ENCODE results near the gene ZFAND2A. TPM values are rescaled to one million over a fixed set of nuclear protein-coding genes. Genes with fewer than 3 reads are reported as not detected.
"Not testable (repeated sequence)": the region's sequence is repeated elsewhere in the genome, so short reads cannot be mapped to it uniquely, and the experiment has no call there.

ZFAND2A gene
- total RNA-seq, 2 donors from 2014 or later = 62.2 to 71.3 TPM

DNA sequence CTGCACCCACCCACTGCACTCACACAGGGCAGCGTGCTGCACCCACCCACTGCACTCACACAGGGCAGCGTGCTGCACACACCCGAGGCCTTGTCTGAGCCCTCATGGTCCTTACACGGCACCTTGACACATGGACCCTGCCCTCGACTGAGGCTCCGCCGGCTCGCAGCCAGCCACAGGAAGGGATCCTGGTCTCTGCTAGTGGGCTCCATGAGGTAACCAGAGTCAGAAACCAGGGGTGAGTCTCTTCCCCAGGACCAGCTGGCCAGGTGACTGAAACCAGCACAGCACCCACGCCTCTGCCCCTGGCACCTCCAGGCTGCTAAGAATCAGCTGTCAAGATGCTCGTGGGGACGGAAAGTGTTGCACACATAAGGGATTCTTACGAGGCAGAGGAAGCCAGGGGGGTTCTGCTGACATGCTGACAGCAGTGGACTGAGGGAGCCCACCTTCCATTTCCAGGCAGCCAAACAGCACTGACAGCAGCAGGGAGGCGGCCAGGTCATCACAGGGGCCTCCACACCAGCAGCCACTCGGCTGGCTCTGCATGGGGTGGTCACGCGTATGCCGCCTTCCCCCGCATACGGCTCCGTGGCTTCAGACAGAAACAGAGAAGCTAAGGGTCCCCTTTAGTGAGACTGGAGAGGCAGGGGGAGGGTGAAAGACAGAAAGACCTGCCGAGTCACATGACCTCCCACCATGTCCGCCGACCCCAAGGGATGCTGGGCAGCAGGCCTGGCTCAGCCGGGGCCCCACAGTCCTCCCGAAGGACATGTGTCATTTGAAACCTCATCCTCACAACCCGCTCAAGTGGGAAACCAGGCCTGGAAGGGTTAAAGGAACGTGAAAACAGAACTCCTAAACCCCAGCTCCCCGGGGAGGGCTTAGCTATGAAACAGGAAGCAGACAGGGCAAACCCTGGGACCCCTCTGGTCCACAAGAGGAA, 37.8 kb downstream of the ZFAND2A start:
- no peak overlapping the region for H3K27ac Mint-ChIP-seq
- peaks cover 0 to 3% of the 10 kb centered on the region in 2 donors for H3K9me3 Mint-ChIP-seq
- no peak overlapping the region for H3K4me3 Mint-ChIP-seq
- no peaks in the 10 kb centered on the region for H3K27me3 Mint-ChIP-seq (ENCODE audit: low read depth)
- H3K4me1 Mint-ChIP-seq (ENCODE audit: low read depth) = peaks cover 9% of the 10 kb centered on the region
- DNase-seq (no peak), ATAC-seq (replicated peaks in 1 of 2) (no peak)
- peaks cover 7 to 10% of the 10 kb centered on the region in 2 donors for H3K36me3 Mint-ChIP-seq (ENCODE audit: insufficient read depth in 2 of 2)

DNA sequence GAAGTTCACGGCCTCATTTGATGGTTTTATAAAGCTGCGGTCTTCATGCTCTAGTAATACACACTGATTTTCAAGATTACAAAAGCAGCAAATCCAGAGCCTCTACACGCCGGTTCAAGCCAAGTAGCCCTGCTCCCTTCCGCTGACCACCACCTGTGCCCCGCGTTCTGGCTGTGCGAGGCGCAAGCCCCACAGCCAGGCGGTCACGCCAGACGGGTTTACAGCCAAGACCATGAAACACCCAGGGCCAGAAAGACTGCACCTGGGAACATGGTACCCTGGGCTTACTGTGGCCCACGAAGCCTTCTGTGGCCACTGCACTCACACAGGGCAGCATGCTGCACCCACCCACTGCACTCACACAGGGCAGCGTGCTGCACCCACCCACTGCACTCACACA, 38.5 kb downstream of the ZFAND2A start:
- Mint-ChIP-seq H3K27ac (no peak overlapping the region), H3K9me3 (peaks cover 0 to 3% of the 10 kb centered on the region in 2 donors), H3K27me3 (ENCODE audit: low read depth) (no peaks in the 10 kb centered on the region), H3K4me1 (ENCODE audit: low read depth) (peaks cover 9% of the 10 kb centered on the region), H3K4me3 (no peak overlapping the region), H3K36me3 (ENCODE audit: insufficient read depth in 2 of 2) (peaks cover 7 to 10% of the 10 kb centered on the region in 2 donors)
- ATAC-seq (replicated peaks in 1 of 2) = no peak
- no peak for DNase-seq

DNA sequence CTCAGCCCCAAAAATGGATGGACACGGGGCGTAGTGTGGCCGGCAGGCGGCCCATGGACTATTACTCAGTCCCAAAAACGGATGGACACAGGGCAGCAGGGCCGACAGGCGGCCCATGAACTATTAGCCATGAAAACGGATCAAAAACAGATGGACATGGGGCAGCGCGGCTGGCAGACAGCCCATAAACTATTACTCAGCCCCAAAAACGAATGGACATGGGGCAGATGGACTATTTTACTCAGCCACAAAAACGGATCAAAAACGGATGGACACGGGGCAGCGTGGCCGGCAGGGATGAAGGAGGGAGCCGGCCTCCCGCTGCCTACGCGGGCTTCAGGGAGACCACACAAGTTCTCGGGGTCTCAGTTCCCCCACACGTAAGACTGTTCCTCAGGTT, 39.2 kb downstream of the ZFAND2A start:
- no peak overlapping the region for H3K4me3 Mint-ChIP-seq
- H3K27ac Mint-ChIP-seq = no peak overlapping the region
- no peaks in the 10 kb centered on the region for H3K27me3 Mint-ChIP-seq (ENCODE audit: low read depth)
- H3K4me1 Mint-ChIP-seq (ENCODE audit: low read depth) = peaks cover 9% of the 10 kb centered on the region
- DNase-seq = no peak
- H3K9me3 Mint-ChIP-seq = peaks cover 0 to 7% of the 10 kb centered on the region in 2 donors
- peaks cover 10% of the 10 kb centered on the region in 2 donors for H3K36me3 Mint-ChIP-seq (ENCODE audit: insufficient read depth in 2 of 2)
- no peak for ATAC-seq (replicated peaks in 1 of 2)

DNA sequence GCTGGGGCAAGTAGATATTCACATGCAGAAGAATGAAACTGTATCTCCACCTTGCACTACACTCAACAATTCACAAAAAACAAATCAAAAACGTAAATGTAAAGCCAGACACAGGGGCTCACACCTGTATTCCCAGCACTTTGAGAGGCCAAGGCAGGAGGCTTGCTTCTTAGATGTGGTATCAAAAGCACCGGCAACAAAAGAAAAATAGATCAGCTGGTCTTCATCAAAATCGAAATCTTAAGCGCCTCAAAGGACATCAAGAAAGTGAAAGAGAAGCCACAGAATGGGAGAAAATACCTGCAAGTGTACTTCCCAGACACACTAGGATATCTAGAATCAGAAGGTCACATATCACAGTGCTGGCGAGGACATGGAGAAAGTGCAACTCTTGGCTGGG, 40.8 kb downstream of the ZFAND2A start:
- H3K36me3 Mint-ChIP-seq (ENCODE audit: insufficient read depth in 2 of 2) = peaks cover 10 to 11% of the 10 kb centered on the region in 2 donors
- peaks cover 9% of the 10 kb centered on the region for H3K4me1 Mint-ChIP-seq (ENCODE audit: low read depth)
- H3K27ac Mint-ChIP-seq = no peak overlapping the region

DNA sequence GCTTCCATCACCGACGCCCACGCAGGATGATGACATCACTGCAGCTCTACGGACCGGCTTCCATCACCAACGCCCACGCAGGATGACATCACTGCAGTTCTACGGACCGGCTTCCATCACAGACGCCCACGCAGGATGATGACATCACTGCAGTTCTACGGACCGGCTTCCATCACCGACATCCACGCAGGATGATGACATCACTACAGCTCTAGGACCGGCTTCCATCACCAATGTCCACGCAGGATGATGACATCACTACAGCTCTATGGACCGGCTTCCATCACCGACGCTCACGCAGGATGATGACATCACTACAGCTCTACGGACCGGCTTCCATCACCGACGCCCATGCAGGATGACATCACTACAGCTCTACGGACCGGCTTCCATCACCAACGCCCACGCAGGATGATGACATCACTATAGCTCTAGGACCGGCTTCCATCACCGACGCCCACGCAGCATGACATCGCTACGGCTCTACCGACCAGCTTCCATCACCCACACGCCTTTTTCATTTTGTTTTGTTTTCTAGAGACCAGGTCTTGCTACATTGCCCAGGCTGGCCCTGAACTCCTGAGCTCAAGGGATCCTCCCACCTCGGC, 42.6 kb downstream of the ZFAND2A start:
- peaks cover 0 to 9% of the 10 kb centered on the region in 2 donors for H3K9me3 Mint-ChIP-seq

More for the DNA sequence above, 40.8 kb downstream of the ZFAND2A start:
- DNase-seq (no peak), ATAC-seq (replicated peaks in 1 of 2) (no peak)
- Mint-ChIP-seq H3K27me3 (ENCODE audit: low read depth) (no peaks in the 10 kb centered on the region), H3K4me3 (peak overlapping the region; percentile 31 to 38), H3K9me3 (peaks cover 0 to 9% of the 10 kb centered on the region in 2 donors)

DNA sequence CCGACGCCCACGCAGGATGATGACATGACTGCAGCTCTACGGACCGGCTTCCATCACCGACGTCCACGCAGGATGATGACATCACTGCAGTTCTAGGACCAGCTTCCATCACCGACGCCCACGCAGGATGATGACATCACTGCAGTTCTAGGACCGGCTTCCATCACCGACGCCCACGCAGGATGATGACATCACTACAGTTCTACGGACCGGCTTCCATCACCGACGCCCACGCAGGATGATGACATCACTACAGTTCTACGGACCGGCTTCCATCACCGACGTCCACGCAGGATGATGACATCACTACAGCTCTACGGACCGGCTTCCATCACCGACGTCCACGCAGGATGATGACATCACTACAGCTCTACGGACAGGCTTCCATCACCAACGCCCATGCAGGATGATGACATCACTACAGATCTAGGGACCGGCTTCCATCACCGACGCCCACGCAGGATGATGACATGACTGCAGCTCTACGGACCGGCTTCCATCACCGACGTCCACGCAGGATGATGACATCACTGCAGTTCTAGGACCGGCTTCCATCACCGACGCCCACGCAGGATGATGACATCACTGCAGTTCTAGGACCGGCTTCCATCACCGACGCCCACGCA, 43.5 kb downstream of the ZFAND2A start:
- not testable (repeated sequence) for H3K4me1 Mint-ChIP-seq (ENCODE audit: low read depth); H3K9me3 Mint-ChIP-seq; H3K27me3 Mint-ChIP-seq (ENCODE audit: low read depth); DNase-seq; H3K4me3 Mint-ChIP-seq; ATAC-seq (replicated peaks in 1 of 2); H3K27ac Mint-ChIP-seq
- H3K36me3 Mint-ChIP-seq (ENCODE audit: insufficient read depth in 2 of 2) = peaks cover 10 to 11% of the 10 kb centered on the region in 2 donors

More for the DNA sequence above, 42.6 kb downstream of the ZFAND2A start:
- H3K27me3 Mint-ChIP-seq (ENCODE audit: low read depth) = no peaks in the 10 kb centered on the region
- no peak overlapping the region for H3K4me3 Mint-ChIP-seq
- peaks cover 10 to 11% of the 10 kb centered on the region in 2 donors for H3K36me3 Mint-ChIP-seq (ENCODE audit: insufficient read depth in 2 of 2)
- DNase-seq (no peak), ATAC-seq (replicated peaks in 1 of 2) (no peak)
- peak overlapping the region; percentile 80 for H3K27ac Mint-ChIP-seq
- H3K4me1 Mint-ChIP-seq (ENCODE audit: low read depth) = peaks cover 9% of the 10 kb centered on the region

DNA sequence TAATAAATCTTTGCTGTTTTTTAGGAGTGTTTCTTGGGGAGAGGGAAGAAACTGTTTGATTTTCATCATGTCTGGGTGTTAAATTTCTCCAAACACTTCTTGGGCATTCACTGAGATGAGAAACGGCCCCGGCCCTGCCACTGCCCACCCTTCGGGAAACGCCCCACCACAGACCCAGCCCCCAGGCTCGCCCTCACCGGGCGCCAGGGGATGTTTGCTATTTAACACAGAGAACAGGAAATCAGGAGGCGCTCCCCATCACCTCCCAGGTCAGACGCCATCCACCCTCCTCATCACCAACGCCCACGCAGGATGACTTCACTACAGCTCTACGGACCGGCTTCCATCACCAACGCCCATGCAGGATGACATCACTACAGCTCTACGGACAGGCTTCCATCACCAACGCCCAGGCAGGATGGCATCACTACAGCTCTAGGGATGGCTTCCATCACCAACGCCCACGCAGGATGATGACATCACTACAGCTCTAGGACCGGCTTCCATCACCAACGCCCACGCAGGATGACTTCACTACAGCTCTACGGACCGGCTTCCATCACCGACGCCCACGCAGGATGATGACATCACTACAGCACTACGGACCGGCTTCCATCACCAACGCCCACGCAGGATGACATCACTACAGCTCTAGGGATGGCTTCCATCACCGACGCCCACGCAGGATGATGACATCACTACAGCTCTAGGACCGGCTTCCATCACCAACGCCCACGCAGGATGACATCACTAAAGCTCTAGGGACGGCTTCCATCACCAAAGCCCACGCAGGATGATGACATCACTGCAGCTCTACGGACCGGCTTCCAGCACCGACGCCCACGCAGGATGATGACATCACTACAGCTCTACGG, 44.6 kb downstream of the ZFAND2A start:
- Mint-ChIP-seq H3K36me3 (ENCODE audit: insufficient read depth in 2 of 2) (peaks cover 10 to 11% of the 10 kb centered on the region in 2 donors), H3K27ac (peak overlapping the region; percentile 69)
- peak in 1 of 2 donors; percentile 17 for ATAC-seq (replicated peaks in 1 of 2)
- not testable (repeated sequence) for H3K4me3 Mint-ChIP-seq; H3K4me1 Mint-ChIP-seq (ENCODE audit: low read depth); H3K27me3 Mint-ChIP-seq (ENCODE audit: low read depth); H3K9me3 Mint-ChIP-seq
- peak; percentile 10 to 15 for DNase-seq

DNA sequence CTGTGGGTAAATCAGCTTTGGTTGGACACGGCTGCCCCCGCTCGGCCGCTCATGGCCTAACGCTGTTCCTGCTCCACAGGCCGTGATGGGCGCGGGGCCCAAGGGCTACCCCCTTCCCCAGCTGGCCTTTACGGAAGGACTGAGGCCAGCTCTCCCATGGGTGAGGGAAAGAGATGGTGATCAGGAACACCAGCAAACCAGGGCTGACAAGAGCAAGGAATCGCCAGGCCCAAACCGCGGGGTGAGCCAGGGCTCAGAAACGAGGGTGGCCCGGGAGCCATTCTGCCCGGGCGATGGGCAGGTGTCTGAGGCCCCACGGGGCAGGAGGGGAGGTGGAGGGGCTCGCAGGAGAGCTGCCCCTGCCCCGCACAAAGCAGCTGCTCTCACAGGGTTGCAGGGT, 45.5 kb downstream of the ZFAND2A start:
- no peak for ATAC-seq (replicated peaks in 1 of 2)
- peaks cover 0 to 9% of the 10 kb centered on the region in 2 donors for H3K9me3 Mint-ChIP-seq
- H3K4me1 Mint-ChIP-seq (ENCODE audit: low read depth) = peaks cover 8% of the 10 kb centered on the region
- no peak overlapping the region for H3K27ac Mint-ChIP-seq
- no peak overlapping the region for H3K4me3 Mint-ChIP-seq
- H3K36me3 Mint-ChIP-seq (ENCODE audit: insufficient read depth in 2 of 2) = peaks cover 10 to 11% of the 10 kb centered on the region in 2 donors
- DNase-seq = no peak
- no peaks in the 10 kb centered on the region for H3K27me3 Mint-ChIP-seq (ENCODE audit: low read depth)

DNA sequence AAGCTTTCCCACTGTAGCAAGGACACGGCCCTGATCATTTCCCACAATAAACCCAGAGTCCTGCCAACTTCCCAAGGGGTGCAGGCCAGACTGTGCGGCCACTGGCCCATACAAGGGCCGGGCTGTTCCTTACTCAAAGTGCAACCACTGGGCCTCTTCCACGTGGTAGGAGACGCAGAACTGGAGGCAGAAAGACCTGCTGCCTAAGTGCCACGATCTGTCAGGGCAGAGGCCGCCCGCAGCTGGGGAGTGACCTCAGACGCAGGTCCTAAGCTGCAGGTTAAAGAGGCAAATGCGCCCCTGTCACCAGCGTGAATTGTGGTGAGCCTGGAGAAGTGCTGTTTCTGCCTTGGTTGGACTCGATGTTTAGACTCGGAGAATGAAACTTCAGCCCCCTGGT, 45.9 kb downstream of the ZFAND2A start:
- Mint-ChIP-seq H3K27ac (no peak overlapping the region), H3K4me1 (ENCODE audit: low read depth) (peaks cover 4% of the 10 kb centered on the region), H3K27me3 (ENCODE audit: low read depth) (no peaks in the 10 kb centered on the region), H3K4me3 (no peak overlapping the region), H3K36me3 (ENCODE audit: insufficient read depth in 2 of 2) (peaks cover 10 to 11% of the 10 kb centered on the region in 2 donors), H3K9me3 (peaks cover 0 to 9% of the 10 kb centered on the region in 2 donors)
- no peak for ATAC-seq (replicated peaks in 1 of 2)
- DNase-seq = no peak

DNA sequence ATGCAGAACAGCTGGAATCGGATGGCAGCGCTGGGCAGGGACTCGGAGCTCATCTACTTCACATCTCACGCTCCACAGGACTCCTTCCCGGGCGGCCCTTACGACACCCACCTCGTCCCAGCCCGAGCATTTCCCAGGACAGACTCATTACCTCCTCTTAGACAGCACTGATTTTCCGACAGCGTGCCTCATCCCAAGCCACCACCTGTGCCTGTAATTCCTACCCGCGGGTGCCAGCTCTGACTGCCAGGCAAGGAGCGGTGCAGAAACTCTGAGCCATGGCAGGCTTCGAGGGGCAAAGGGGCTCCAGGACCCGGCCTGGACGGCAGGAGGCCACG, 46.5 kb downstream of the ZFAND2A start:
- Mint-ChIP-seq H3K4me1 (ENCODE audit: low read depth) (no peaks in the 10 kb centered on the region), H3K4me3 (no peak overlapping the region), H3K27ac (no peak overlapping the region), H3K9me3 (peaks cover 0 to 9% of the 10 kb centered on the region in 2 donors), H3K36me3 (ENCODE audit: insufficient read depth in 2 of 2) (peaks cover 10 to 11% of the 10 kb centered on the region in 2 donors), H3K27me3 (ENCODE audit: low read depth) (no peaks in the 10 kb centered on the region)
- DNase-seq = no peak
- no peak for ATAC-seq (replicated peaks in 1 of 2)

DNA sequence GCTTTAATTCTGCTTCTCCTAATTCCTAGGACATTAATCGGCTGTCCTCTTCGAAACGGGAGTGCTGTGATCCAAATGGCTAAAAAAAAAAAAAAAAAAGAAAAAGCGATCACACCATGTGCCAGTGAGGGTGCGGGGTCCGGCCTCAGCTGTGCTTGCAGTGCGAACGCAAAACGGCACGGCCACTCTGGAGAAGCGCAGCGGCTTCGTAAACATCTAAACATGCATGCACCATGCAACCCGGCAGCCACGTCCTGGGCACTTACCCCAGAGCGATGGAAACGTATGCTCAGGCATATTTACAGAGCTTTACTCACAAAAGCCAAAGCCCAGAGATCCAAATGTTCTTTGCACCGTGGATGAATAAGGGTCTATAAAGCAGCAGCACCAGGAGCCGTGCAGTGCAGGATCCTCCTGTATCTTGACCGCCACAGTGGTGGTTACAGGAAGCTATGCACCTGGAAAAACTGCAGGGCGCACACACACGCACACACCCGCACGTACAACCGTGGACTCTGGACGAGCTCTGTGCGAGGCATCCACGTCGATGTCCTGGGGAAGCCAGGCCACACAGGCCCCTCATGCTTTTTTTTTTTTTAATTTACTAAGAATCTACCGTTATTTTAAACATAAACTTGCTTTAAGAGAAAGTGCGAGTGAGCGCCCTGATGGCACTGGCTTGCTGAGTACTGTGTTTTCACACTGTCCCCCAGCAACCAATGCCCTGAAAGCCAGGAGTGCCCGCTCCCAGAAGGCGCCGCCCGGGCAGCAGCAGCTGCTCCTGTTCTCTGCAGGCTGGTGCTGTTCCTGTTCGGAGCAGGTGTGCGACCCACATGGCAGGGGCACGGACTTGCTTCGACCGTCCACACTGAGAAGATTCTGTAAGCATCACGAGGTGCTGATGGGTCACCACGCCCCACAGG, 47.1 kb downstream of the ZFAND2A start:
- Mint-ChIP-seq H3K27ac (no peak overlapping the region), H3K4me3 (no peak overlapping the region), H3K9me3 (peaks cover 0 to 9% of the 10 kb centered on the region in 2 donors), H3K36me3 (ENCODE audit: insufficient read depth in 2 of 2) (peaks cover 8 to 10% of the 10 kb centered on the region in 2 donors), H3K4me1 (ENCODE audit: low read depth) (no peaks in the 10 kb centered on the region), H3K27me3 (ENCODE audit: low read depth) (no peaks in the 10 kb centered on the region)
- DNase-seq (no peak), ATAC-seq (replicated peaks in 1 of 2) (no peak)

DNA sequence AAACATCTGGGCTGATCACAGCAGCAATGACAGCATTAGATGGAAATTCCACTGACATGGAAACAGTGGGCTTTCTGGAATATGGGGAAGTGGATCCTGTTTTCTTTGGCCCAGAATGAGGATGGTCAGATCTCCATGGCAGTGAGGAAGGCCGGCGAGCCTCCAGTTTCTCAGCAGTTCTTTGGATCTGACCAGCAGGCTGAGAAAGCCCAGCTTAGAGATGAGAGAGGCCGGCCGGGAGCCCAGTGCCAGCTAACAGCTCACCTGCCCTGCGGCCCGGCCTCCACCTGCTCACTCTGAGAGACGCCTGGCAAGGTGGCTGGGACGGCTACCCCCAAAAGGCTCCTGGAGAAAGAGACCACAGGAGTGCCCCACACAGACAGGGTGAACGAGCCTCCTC, 47.9 kb downstream of the ZFAND2A start:
- no peak overlapping the region for H3K27ac Mint-ChIP-seq
- H3K4me1 Mint-ChIP-seq (ENCODE audit: low read depth) = no peaks in the 10 kb centered on the region
- DNase-seq = no peak
- peaks cover 1 to 3% of the 10 kb centered on the region in 2 donors for H3K36me3 Mint-ChIP-seq (ENCODE audit: insufficient read depth in 2 of 2)
- H3K27me3 Mint-ChIP-seq (ENCODE audit: low read depth) = no peaks in the 10 kb centered on the region
- H3K4me3 Mint-ChIP-seq = no peak overlapping the region
- no peak for ATAC-seq (replicated peaks in 1 of 2)
- peaks cover 0 to 6% of the 10 kb centered on the region in 2 donors for H3K9me3 Mint-ChIP-seq

Data from activated T-cell treated with anti-CD3 and anti-CD28 coated beads, Interleukin-2, amount 50 U/mL, for 72 hours (primary cell).